HG03175 (cell line): ENCODE data around the gene CARF.
"Not testable (repeated sequence)": the region's sequence is repeated elsewhere in the genome, so short reads cannot be mapped to it uniquely, and the experiment has no call there.

Experiments used
- ATAC-seq: cut with Tn5 transposase; IDR thresholded peaks from one replicate; pipeline ENCODE4 v1.9.1; 2021; ENCODE audit warnings: mild to moderate bottlenecking, moderate library complexity; ENCODE audit not compliant: unreplicated experiment

Gene CARF

DNA sequence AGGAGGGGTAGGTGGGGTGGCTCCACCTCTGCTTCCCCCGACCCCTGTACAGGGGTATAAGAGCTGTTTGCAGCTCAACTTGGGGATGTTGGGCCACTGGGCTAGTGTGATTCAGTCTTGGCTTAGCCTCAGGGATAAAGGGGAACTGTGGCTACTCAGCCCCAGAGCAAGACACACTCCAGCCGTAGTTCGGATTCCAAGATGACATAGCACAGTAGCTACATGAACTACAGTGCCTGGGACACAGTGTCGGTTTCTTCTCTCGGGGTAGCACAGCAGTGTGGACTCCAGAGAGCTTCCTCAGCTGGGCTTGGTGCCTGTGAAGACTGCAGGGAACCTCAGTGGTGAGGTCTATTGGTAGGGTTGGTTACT lies 21.1 kb downstream of the CARF start:
- ATAC-seq, result no peak

DNA sequence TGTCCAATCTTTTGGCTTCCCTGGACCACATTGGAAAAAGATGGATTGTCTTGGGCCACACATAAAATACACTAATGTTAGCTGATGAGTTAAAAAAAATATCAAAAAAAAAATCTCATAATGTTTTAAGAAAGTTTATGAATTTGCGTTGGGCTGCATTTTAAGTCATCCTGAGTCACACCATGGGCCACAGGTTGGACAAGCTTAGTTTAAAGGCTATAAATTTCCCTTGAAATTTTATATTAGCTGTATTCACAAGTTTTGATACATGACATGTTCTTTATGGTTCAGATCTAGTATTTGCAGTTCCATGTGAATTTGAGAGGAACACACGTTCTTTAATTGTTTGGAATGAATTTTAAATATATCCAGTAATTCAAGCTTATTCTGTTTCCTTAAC lies 21.9 kb downstream of the CARF start:
- ATAC-seq, result no peak

DNA sequence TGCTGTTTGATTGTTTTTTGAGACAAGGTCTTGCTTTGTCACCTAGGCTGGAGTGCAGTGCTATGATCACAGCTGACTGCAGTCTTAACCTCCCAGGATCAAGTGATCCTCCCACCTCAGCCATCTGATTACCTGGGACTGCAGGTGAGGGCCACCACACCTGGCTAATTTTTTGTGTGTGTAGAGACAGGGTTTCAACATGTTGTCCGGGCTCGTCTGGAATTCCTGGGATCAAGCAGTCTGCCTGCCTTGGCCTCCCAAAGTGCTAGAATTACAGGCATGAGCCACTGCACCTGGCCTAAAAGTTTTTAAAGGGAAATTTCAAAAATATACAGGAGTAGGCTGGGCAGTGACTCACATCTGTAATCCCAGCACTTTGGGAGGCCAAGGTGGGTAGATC lies 22.4 kb downstream of the CARF start:
- ATAC-seq, result no peak

DNA sequence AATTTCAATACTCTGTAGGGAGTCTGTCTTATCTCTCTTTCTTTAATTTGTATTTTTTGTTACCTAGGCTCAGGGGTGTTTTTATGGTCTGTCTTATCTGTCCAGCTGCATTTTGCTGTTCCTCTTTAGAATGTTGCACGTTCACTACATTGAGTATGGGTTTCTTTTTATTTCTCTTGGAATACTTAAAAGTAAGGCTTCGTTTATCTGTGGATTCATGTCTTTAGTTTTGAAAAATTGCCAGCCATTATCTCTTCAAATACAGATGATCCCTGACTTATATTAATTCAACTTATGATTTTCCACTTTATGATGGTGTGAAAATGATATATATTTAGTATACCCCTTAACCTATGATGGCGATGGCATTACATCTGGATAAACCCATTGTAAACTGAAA lies 26.9 kb downstream of the CARF start:
- ATAC-seq, result no peak

DNA sequence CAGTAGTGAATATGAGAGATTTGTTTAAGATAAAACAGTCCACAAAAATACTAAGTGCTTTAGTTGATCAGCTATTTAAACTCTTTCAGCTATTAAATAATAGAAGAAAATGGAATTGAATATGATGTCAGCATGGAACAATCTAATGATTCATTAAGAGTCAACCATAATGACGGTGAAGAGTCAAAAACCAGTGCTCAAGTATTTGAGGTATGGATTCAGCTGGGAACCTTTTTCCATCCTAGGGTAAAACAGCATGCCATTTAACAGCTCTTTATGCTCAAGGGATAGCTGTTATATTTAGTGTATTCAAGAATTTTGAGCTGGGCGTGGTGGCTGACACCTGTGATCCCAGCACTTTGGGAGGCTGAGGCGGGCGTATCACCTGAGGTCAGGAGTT lies 29.7 kb downstream of the CARF start:
- ATAC-seq, result no peak

DNA sequence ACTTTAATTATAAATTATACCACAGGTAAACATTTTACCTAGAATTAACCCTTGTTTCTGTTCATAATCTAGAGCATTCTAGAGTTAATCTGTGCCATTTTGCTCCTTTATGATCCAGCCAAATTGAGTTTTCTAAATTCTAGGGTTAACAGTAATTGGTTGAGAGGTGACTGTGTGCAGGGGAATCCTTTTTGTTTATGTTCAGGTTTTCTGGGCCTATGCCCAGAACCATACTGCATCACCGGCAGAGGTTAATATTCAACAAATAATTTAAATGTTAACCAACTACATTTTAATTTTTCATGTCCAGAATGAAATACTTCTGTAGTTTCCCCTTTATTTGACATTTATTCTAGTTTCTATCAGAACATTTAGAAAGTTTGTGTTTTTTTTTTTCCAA lies 32.3 kb downstream of the CARF start:
- ATAC-seq, result no peak

DNA sequence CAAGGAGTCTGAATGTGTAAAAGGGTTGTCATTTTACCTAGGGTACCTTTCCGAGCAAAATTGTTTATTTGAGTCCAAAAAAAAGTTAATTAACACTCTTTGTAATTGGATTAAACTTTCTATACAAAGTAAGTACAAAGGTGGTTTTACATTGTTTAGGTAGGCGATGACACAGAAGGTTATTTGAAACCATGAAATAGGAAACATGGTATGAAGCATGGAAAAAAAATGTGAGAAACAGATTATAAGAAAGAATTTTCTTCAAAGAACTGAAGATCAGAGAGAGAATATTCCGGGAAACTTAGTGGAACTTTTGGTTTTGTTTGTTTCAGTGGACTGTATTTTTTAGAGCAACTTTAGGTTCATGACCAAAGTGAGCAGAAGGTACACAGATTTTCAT lies 32.7 kb downstream of the CARF start:
- no peak for ATAC-seq

DNA sequence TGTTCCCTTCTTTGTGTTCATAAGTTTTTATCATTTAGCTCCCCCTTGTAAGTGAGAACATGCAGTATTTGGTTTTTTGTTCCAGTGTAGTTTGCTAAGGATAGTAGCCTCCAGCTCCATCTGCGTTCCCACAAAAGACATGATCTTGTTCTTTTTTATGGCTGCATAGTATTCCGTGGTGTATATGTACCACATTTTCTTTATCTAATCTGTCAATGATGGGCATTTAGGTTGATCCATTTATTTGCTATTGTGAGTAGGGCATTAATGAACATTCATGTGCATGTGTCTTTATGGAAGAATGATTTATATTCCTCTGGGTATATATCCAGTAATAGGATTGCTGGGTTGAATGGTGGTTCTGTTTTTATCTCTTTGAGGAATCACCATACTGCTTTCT lies 33.4 kb downstream of the CARF start:
- no peak for ATAC-seq

DNA sequence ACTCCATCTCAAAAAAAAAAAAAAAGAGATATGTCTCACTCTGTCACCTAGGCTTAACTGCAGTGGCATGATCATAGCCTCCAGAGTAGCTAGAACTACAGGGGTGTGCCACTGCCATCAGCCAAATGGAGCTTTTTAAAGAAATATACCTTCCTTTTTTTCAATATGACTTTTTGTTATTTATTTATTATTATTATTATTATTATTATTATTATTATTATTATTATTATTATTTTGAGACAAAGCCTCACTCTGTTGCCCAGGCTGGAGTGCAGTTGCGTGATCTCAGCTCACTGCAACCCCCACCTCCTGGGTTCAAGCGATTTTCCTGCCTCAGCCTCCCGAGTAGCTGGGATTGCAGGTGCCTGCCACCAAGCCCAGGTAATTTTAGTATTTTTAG lies 37.3 kb downstream of the CARF start:
- ATAC-seq, result not testable (repeated sequence)

DNA sequence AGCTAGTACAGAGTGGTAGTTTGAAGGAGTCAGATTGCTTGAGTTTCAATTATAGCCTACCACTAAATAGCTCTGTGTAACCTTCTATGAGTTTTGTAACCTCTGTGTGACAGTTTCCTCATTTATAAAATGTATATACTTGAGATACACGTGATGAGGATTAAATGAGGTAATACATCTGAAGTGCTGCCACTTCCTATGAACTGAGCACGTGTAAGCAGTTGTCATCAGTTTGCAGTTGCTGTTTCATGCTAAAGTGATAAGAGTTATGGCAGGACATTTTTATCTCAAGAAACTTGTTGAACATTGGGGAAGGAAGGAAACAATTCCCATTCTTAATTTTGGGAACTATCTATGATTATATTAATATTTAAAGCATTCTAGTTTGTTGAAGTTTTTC lies 38.5 kb downstream of the CARF start:
- ATAC-seq, result no peak

DNA sequence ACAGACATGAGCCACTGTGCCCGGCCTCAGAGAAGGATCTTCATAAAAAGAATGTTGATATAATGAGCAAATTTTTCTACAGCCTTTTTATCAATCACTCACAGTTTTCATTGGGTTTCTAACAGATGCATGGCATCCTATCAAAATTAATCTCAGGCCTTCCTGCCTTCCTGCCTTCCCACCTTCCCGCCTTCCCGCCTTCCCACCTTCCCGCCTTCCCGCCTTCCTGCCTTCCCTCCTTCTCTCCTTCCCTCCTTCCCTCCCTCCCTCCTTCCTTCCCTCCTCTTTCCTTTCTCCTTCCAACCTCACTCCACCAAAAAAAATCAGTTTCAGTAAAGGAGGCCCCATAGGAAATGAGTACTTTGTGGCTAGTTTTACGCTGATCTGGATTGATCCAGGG lies 48.4 kb downstream of the CARF start:
- ATAC-seq, result no peak

DNA sequence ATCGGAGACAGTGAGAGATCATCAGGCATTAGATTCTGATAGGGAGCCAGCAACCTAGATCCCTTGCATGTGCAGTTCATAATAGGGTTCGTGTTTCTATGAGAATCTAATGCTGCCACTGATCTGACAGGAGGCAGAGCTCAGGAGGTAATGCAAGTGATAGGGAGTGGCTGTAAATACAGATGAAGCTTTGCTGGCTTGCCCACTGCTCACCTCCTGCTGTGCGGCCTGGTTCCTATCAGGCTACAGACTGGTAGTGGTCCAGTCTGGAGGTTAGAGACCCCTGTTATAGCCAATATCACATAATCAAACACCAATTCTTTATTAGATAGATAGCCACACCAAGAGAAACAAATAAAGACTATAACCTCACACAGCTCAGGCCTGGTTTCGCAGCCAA lies 51.6 kb downstream of the CARF start:
- no peak for ATAC-seq

DNA sequence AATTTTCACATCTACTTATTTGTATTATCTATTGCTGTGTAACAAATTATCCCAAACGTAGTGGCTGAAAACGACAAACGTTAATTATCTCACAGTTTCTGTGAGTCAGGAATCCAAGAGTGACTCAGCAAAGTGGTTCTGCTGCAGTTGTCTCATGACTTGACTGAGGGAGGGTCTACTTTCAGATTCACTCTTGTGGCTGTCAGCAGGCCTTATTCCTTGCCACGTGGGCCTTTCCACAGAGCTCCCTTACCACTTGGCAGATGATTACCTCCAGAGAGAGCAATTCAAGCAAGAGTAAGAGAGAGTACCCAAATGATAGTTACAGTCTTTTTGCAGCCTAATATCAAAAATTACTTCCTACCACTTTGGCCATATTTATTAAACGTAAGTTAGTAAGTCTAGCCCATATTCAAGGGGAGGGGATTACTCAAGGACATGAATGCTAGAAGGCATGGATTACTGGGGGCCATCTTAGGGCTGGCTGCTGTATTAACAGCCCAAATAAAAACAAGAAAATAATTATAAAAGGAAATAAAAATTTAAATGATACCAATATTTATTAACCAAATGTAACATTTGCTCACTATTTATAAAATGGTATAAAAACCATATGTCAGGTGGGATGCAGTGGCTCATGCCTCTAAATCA lies 53.9 kb downstream of the CARF start:
- ATAC-seq, result peak; percentile 80

DNA sequence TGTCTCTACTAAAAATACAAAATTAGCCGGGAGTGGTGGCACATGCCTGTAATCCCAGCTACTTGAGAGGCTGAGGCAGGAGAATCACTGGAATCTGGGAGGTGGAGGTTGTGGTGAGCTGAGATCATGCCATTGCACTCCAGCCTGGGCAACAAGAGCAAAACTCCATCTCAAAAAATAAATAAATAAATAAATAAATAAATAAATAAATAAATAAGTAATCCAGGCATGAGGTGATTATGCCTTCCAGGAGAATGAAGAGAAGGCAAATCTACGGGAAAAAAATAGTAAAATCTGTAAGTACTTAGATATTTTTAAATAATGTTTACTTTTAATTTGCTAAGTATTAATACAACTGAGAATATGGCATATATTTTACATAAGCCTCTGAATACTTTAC lies 57.3 kb downstream of the CARF start:
- ATAC-seq, result not testable (repeated sequence)

DNA sequence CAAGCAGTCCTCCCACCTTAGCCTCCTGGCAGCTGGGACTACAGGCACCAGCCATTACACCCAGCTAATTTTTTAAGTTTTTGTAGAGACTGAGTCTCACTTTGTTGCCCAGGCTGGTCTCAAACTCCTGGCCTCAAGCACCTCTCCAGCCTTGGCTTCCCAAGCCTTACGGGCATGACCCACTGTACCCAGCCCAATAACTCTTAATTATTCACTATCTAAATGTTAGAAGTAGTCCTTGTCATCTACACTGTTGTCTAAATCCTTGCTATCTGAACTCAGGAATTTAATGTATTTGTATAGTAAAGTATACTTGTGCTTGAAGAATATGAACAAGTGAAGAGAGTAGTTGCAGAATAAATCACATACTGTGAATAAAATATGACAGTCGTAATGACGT lies 64.7 kb downstream of the CARF start:
- no peak for ATAC-seq

DNA sequence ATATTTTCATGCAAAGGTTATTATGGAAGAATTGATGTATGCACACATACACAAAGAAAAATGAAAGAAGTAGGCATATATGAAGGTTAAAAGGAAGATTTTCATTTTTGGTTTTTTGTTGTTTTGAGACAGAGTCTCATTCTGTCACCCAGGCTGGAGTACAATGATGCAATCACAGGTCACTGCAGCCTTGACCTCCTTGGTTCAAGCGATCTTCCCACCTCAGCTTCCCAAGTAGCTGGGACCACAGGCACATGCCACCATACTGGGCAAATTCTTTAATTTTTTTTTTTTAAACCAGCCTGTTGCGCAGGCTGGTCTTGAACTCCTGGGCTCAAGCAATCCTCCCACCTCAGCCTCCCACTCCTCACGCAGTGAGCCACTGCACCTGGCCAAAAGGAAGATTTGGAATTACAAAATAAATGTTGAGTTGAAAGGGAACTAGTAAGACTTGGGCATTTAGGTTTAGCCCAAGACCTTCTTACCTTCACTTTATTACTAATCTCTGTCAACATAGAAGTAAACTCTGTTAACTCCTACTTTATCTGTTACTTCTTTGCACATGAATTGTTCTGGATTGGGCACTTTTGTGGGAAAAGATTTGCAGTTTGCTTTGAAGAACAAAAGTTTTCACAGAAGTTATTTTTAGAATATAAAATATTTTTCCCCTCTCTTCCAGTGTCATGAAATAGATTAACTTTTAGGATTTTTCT lies 70.9 kb downstream of the CARF start:
- ATAC-seq, result no peak

DNA sequence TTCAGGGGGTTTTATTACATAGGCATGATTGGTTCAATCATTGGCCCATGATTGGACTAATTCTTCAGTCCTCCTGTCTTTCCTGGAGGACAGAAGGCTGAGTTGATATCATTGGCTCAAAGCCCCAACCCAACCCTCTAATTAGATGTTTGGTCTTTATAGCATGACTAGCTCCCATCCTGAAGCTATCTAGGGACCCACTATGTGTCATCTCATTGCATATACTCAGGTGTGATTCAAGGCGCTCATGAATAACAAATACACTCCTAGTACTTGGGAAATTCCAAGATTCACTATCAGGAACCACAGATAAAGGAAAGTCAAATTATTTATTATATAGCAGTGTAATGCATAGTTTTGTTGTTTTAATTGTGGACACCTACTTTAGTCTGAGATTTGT lies 77.7 kb downstream of the CARF start:
- ATAC-seq, result no peak

DNA sequence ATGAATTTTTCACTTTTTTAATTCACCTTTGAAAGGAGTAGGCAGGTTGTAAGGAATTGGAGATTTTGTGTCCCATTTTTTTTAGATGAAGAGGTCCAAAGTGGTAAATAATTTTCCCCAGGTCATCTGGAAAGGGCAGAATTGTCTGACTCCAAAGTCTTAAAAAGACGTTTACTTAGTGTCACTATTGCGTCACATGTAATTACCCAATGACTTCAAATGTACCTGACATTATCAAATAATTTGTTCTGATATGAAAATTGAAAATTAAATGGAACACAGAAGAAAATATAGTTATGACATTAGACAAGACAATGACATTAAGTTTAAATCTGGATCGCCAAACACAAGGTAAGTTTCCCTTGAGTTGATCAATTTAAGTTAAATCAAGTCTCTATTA lies 78.4 kb downstream of the CARF start:
- ATAC-seq, result no peak

DNA sequence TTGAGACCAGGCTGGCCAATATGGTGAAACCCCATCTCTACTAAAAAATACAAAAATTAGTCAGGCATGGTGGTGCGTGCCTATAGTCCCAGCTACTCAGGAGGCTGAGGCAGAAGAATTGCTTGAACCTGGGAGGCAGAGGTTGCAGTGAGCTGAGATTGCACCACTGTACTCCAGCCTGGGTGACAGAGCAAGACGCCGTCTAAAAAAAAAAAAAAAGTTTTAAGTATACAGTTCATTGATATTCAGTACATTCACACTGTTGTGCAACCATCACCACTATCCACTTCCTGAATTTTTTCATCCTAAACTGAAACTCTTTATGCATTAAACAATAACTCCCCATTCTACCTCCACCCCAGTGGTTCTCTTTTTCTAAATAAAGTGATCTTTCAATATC lies 85.0 kb downstream of the CARF start:
- ATAC-seq, result not testable (repeated sequence)

DNA sequence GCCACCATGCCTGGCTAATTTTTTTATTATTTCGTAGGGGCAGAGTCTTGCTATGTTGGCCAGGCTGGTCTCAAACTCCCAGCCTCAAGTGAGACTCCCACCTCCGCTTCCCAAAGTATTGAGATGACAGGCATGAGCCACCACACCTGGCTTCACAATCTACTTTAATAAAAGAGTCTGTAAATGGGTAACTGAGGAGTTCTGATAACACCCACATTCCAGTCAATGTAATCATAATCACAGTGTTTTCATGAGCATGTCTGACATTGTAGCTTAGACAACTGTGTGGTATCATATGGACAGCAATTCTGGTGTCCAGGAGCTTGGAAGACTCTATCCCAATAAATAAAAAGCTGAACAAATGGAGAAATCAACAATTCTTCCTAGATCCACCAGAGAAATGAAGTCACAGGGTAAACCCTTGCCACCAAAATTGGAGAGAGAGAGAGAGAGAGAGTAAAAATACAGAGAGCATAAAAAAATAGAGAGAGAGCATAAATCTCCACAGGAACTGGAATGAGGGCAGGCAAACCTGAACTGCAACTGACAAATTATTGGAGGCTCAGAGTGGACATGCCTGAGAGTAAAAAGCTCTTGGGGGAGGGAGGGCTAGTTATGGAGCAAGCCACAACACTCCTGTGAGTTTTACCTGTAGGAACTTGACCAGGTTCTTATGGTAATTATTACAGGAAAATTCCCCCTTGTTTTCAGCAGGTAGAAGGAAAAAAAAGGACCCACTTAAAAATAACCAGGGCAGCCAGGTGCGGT lies 90.2 kb downstream of the CARF start:
- no peak for ATAC-seq

DNA sequence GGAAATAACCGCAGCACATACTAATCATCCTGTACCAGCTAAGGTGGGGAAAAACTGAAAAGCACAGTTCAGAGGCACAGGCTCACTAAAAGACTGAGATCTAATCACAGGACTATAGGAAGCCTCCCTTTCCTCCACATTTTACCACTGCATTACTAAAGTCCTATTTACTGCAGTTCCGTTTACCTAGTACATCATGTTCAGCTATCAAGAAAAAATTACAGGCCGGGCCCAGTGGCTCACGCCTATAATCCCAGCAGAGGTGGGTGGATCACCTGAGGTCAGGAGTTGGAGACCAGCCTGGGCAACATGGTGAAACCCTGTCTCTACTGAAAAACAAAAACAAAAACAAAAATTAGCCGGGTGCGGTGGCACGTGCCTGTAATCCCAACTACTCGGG lies 91.6 kb downstream of the CARF start:
- no peak for ATAC-seq
